Measurements from ENCODE around the gene NR4A2.

- TF ChIP-seq CTCF (IDR thresholded peaks at IDR 0.05): peak in 3 of 6 experiments; percentile 46 to 56 (median 54)
- TF ChIP-seq POLR2A (IDR thresholded peaks at IDR 0.05): no peak
Observed at GRCh38 chr2:156319811-156320485, 12.6 kb downstream of the NR4A2 start.
